HG03469 (cell line): Measurements from ENCODE around the gene CPXM1.

ENCODE experiments used
- ATAC-seq: cut with Tn5 transposase; IDR thresholded peaks from one replicate; pipeline ENCODE4 v1.9.1; 2021; ENCODE audit warnings: mild to moderate bottlenecking, moderate library complexity, moderate number of reproducible peaks; ENCODE audit not compliant: unreplicated experiment

CPXM1 gene

DNA sequence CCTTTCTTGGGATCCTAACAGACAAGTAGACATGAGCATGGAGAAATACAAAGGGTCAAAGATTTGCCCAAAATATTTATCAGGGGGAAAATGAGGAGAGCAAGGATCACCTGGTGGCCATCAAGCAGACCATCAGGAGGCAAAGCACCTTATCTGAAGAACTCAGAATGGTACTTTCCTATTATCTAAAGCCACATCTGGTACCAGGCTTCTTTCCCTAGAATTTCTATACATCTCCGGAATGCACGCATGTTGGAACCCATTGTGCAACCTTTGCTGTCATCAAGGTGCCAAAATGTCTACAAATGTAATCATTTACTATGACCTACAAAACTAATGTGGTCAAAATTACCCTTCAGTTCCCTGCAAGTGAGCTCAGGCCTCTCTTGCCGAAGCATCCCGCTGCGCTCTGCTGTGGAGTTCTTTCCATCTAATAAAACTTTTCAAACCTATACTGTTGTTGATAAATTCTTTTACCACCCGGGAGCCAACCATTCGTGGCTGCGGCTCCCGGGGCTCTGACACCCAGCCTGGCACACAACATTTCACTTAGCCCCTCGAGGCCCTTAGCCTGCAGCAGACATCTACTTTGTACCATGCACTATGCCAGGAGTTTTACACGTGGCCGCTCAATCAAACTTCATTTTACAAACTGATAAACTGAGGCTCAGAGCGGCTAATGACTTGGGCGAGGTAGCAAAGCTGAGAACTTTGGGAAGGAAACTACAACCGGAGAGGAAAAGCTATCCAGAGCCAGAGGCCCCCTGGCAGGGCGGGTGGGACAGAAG lies 3.8 kb upstream of the CPXM1 start:
- no peak for ATAC-seq

DNA sequence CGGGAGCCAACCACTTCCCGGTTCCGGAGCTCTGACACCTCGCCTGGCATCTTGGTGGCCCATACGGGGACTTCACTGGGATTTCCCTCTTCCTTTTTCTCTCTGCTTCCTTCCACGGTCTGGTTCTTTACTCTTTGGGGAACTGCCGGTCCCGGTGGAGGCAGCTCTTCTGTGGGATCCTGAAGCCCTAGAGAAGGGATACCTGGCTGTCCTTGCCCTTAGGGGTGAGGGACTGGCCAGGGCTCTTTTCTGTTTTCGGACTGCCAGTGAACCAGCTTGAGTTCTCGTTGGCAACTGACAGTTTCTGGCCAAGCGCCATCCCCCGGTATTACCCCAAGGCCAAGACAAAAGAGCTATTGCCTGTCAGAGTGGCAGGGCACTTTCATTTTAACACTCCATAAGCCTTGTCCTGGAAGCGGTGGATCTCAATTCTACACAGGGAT lies 880 bp upstream of the CPXM1 start:
- no peak for ATAC-seq

DNA sequence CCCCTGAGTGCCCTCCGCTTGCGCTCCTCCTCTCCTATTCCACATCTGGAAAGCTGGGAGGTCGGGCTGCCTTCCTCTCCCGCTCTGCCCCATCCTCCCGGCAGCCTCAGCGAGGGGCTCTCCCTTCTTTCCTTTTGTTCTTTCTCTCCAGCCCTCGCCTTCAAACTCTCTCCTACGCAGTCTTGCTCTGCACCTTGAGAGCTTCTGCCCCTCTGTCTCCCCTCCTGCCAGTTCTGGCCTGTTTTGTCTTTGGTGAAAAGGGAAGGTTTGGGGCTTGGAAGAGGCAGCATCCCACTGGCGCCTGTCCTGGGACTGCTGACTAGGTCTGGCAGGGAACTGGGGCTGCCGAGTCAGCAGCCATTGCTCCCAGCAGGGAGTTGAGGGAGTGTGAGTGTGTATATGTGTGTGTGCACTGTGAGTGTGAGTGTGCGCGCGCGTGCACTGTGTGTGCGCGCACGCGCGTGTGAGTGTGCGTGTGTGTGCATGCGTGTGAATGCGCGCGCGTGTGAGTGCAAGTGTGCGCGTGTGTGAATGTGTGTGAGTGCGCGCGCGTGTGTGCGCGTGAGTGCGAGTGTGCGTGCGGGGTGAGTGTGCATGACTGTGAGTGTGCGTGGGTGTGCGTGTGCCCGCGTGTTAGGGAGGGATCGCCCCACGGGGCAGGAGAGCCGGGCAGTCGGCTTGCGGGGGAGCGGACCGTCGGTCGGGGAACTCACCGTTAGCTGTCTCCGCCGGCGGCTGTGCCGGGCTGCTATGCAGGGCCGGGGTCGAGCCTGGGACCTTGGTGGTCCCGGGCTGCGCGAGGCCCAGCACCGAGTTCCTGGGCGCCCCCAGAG lies 523 bp downstream of the CPXM1 start:
- ATAC-seq: no peak

DNA sequence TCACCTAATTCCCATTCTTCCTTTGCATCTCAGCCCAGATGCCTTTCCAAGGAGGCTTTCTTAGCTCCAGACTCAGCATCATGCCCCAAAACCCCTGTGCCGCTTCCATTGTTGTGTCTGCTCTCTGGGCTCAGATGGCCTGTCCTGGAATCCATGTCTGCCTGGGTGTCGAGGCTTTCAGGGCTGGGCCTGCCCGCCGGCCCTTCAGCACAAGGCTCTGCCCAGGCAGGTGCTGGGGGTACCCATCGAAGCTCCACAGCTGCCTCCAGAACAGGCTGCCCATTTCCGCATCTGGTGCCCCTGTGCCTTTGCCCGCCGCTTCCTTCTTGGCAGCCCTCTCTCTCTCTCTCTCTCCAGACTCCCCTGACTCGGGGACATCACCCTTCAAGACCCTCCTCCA lies 1.2 kb downstream of the CPXM1 start:
- ATAC-seq: no peak

DNA sequence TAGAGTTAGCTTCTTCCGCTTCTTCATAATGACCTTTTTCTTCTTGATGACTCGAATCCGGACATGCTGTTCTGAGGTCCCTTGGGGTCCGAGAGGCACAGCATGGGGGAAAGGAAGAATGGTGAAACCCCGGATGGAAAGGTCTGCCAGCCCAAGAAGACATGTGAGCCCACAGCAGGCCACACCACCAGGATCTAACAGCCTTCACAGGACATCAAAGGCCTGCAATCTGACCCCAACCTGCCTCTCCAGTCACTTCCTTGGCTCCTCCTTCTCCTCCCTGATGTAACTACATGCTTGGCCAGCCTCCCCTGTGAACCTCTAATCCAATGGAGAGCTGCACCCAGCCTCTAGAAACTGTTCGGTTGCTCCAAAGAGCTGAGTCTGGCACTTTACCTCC lies 1.6 kb downstream of the CPXM1 start:
- ATAC-seq: no peak

DNA sequence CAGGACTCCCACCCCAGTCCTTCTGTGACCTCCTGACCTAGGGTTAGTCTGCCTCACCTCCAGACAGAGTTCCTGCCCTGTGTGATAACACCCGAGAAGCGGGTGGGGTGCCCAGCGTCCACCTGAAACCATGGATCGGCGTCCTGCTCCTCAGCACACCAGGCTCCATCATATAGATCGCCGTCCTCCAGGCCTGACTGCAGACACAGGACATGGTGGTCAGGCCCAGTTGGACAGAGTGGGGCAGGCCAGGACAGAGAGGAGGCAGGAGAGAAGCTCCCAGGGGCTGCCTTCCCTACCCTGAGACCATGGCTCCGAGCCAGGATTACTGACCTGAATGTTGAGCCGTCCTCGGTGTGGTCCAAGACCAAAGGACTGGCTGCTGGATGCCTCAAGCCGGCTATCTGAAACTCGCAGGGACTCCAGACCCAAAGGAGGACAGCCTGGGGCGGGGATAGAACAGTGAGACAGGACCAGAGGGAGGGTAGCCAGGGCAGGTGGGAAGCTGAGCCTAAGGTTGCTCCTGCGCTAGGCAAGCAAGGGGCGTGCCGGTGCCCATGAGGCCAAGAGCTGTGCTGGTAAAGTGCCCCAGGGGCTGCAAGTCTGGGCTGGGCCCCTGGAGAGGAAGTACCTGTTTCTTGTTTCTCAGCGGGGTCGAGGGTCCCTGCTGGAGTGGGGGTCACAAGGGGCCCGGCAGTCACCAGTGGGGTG lies 2.2 kb downstream of the CPXM1 start:
- ATAC-seq: no peak

DNA sequence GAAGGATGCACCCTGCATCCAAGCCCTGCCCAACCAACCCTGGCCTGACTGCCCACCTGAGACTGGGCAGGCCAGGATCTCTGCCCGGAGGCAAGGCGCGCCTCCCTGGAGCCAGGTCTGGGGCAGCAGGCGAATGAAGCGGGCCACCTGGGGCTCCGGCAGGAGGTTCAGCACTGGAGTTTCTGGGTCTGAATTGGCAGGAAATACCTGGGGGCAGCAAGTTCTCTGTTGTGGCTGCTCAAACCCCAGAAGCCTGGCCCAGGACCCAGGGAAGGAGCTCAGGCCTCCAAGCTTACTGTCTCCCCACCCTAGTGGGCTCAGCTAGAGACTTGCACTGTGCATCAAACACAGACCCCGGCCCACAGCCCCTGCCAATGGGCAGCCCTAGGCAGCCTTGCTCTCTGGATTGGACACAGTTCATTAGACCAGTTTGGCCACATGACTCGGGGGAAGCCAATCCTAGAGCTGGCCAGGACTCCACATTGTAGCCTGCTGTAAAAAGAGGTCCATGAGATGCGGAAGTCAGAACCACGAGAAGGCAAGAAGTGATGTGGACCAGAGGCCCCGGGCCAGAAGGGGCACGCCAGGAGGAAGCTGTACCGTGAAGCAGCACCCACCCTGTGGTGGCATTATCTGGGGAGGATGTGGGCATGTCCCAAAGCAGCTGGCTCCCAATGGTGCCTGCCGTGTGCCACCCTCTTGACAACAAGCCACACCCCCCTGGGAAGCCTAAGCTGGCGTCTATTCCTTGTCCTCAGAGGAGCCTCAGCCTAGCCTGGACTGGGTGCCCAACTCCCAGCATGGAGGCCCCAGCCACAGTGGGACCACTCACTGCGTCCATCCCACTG lies 3.1 kb downstream of the CPXM1 start:
- ATAC-seq: no peak

DNA sequence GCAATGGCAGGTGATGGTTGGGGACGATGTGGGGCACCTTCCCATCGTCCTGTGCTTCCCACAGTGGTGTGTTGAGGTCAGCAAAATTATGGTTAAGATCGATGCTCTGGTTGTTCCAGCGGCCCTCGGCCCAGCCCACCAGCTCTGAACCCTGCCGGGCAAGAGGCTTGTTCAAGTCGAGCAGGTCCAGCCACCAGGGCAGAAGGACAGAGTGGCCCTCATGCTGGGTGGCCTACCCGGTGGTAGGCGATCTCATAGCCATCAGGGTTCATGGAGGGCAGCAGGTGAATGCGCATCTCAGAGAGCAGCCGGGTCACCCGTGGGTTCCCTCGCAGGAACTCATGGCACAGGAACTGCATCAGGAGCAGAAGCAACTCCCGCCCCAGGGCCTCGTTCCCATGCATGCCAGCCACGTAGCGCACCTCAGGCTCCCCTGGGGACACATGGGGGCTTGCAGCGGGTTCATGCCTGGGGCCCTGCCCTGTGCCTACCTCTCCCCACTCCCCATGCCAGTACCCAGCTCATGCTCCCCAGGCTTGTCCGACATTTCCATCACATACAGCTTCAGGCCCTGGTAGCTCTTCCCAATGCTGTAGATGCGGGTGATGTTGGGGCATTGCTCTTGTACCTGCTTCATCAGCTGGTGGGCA lies 4.3 kb downstream of the CPXM1 start:
- ATAC-seq: no peak

DNA sequence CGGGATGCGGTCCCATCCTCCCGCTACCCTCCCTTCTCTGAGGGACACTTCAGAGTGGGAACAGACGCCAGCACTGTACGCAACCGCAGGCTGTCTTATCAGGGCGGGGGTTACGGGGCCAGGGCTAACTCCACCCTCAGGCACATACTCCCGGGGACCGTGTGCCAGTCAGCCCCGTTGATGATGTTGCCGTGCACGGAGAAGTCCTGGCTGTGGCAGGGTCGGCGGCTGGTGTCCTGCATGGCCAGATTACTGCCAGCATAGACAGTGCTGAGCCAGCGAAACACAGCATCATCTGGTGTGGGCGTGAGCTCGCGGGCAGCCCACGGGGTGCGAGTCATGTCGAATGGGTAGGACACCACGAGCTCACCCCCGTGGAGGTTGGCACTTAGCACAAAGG lies 5.0 kb downstream of the CPXM1 start:
- ATAC-seq: no peak

DNA sequence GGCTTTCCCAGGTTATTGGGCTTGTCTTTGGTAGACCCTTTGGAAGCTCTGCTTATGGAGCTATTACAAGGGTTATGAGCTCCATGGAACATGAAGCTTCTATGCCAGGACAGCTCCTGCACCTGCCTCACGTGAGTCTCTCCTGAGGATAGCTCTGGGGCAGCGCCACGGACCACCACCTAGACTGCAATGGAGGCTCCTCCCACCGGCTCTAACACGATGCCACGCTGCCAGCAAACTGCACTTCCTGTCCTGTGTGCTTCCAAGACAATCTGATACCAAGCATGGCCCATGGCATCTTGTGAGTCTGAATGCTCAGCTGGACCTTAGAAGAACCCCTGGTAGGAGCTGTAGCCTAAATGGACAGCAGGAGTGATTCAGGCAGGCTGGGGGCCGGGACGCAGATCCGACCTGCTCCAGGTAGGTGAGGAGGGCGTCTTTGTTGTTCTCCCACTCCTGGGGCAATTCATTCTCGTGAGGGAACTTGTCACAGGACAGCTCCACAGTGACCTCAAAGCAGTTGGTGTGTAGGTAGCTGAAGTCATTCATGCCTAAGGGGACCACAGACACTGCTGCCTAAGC lies 5.5 kb downstream of the CPXM1 start:
- no peak for ATAC-seq

DNA sequence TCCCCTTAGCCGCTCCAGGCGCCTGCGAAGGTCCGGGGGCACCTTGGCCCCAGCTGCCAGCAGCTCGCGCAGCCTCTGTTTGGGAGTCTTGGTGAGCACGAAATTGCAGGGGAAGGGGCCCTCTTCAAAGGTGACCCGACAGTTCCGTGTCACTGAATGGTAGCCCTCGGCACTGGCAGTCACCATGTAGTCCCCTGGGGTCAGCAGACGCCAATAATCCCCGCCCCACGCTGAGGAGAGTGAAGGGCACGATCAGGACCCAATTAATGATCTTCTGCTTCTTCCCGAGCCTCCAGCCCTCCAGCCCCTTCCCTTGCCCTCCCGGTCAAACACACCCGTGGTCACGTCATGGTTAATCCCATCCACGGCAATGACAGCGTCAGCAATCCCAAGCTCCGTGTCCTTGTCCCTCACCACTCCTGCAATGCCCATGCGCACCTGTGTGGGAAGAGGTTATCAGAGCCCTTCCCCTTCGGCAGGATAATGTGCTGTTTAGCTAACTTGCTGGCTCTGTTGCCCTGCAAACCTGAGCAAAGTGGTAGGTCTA lies 6.2 kb downstream of the CPXM1 start:
- no peak for ATAC-seq

DNA sequence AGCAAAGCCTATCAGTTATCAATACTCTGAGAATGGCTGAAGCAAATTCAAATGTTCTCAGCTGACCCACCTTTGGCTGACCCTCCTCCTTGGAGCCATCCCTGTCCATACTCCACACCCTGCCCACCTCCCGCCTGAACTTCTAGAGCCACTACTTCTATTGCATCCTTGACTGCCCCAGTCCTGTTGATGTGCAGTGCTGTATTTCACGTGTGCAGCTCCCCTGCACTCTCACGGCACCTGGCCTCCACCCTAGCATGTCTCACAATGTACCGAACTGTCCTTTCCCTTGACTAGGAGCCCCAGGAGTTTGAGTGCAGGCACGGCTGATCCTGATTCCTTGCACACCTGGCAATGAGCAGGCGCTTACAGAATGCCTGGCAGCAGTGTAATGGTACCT lies 7.0 kb downstream of the CPXM1 start:
- no peak for ATAC-seq

DNA sequence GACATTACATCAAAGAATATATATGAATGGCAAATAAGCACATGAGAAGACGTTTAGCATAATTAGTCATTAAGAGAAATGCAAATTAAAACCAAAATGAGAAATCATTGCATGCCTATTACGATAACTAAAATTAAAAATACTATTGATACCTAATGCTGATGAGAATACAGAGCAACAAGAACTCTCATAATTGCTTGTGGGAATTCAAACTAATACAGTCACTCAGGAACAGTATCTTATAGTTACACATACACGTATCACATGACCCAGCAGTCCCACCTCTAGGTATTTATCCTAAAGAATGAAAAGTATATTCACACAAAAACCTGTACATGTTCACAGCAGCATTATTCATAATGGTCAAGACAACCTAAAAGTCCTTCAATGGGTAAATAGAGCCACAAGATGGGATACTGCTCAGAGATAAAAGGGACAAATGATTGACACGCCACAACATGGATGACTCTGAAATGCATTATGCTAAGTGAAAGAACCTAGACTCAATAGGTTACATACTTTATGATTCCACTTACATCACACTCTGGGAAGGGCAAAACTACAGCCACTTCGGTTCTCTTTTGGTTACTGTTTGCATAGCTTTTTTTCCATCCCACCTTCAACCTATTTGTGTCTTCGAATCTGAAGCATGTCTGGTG lies 16.4 kb downstream of the CPXM1 start:
- no peak for ATAC-seq

DNA sequence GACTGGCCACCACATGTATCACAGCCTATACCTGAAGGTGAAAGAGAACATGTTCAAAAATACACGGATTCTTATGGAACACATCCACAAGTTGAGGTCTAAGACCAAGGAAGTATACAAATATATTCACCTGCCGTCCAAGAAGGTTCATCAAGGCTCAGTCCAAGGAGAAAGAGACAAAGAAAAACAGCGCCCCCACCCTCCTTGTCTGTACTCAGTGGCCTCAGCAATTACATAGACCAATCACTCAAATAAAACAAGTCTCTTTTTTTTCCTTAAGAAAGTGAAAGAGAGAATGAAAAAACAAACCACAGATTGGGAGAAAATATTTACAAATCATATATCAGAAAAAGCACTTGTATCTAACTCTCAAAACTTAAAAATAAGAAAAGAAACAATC lies 19.5 kb downstream of the CPXM1 start:
- no peak for ATAC-seq

DNA sequence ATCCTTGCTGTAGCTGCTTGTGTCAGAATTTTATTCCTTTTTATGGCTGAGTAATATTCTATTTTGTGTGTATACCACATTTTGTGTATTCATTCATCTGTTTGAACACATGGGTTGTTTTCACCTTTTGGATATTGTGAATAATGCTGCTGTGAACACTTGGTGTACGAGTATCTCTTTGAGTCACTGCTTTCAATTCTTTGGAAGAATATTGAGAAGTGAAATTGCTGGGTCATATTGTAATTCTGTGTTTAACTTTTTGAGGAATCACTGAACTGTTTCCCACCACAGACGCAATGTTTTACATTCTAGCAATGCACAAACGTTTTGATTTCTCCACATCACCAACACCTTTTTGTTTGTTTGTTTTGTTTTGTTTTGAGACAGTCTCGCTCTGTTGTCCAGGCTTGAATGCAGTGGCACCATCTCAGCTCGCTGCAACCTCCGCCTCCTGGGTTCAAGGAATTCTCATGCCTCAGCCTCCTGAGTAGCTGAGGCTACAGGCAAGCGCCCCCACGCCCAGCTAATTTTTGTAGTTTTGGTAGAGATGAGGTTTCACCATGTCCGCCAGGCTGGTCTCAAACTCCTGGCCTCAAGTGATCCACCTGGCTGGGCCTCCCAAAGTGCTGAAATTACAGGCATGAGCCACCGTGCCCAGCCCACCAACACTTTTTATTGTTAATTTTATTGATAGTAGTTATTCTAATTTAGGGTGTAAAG lies 21.7 kb downstream of the CPXM1 start:
- no peak for ATAC-seq

DNA sequence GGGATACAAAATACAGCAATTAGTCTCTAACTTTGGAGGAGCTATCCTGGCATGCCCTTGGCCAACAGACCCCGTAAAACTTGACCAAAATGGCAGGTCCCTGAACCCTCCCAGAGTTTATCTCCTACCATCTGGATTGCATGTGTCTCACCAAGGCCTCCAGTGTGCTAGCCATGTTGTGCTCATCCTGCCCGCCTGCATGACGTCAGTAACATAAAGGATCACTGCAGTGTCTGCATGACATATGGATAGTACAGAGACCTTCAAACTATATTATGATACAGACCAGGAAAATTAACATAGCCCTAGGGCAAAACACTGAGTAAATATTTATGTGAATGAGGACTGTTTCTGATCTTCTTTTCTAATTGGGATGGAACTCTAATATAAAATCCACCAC lies 25.3 kb downstream of the CPXM1 start:
- ATAC-seq: no peak

DNA sequence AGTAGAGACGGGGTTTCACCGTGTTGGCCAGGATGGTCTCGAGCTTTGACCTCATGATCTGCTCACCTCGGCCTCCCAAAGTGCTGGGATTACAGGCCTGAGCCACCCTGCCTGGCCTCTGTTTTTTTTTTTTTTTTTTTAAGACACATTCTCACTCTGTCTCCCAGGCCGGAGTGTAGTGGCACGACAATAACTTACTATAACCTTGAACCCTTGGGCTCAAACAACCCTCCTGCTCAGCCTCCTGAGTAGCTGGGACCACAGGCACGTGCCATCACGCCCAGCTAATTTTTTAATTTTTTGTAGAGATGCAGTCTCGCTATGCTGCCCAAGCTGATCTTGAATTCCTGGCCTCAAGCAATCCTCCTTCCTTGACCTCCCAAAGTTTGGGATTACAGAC lies 26.6 kb downstream of the CPXM1 start:
- ATAC-seq: no peak

DNA sequence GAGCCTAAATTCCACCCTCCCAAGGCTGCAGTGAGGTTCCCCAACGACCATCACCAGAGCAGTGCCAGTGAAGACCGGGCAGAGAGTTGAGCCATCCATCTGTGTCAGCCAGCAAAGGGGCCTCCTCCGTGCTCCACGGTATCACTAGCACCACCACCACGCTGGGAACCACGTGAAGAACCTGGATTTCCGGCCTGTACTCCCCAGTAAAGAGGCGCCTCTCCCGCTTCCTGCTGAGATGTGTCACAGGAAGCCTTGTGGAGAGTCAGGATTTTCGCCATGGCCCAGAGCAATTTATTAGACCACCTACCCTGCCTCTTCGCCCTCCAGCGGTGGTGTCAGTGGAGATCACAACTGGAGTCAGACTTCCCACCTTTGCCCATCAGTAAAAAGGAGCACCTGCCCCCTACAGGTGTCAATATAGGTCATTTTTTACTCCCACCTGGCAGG lies 28.8 kb downstream of the CPXM1 start:
- no peak for ATAC-seq
